WTC11 (cell line): ENCODE results near the gene PSMD6. TPM values are rescaled to one million over a fixed set of nuclear protein-coding genes. Genes with fewer than 3 reads are reported as not detected.

Experiments
- ATAC-seq: fragments of 200-7000 bp; cut with Tn5 transposase; 2 replicates; pipeline ENCODE4 v1.10.0; 2021; ENCODE audit warnings: mild to moderate bottlenecking, moderate library complexity
- CTCF ChIA-PET: fragments of 300-600 bp; sonication (Branson Sonifier 250); formaldehyde crosslinking; loops from one replicate; lab custom pipeline; 2021; ENCODE audit warnings: antibody characterized with exemption; lab: Charles Lee
- POLR2A ChIA-PET: fragments of 350-600 bp; sonication (Branson Sonifier 250); formaldehyde crosslinking; loops from one replicate; lab custom pipeline; 2021; ENCODE audit warnings: antibody characterized with exemption; lab: Charles Lee
- DNase-seq: peaks from one replicate; pipeline ENCODE4 v3.0.0; 2021; ENCODE audit warnings: low spot score
- H3K27ac Mint-ChIP-seq: 2 replicates; pipeline ENCODE4 v1.8.0; 2021; ENCODE audit warnings: mixed read lengths
- H3K27me3 Mint-ChIP-seq: 2 replicates; pipeline ENCODE4 v1.8.0; 2021; ENCODE audit warnings: low read depth, mild to moderate bottlenecking, moderate library complexity, mixed read lengths
- H3K36me3 Mint-ChIP-seq: 2 replicates; pipeline ENCODE4 v1.8.0; 2021; ENCODE audit warnings: mixed read lengths
- H3K4me1 Mint-ChIP-seq: 2 replicates; pipeline ENCODE4 v1.8.0; 2022; ENCODE audit warnings: mixed read lengths
- H3K4me3 Mint-ChIP-seq: 2 replicates; pipeline ENCODE4 v1.8.0; 2021; ENCODE audit warnings: mild to moderate bottlenecking, moderate library complexity, mixed read lengths
- H3K9me3 Mint-ChIP-seq: 2 replicates; pipeline ENCODE4 v1.8.0; 2021; ENCODE audit warnings: mixed read lengths
- CREM ChIP-seq: sonication (generic); formaldehyde crosslinking; IDR thresholded peaks from 2 replicates; pipeline ENCODE4 v1.8.1; 2022; ENCODE audit warnings: mild to moderate bottlenecking, missing genetic modification reagents, moderate library complexity
- FOXP4 ChIP-seq: sonication (generic); formaldehyde crosslinking; IDR thresholded peaks from 2 replicates; pipeline ENCODE4 v1.8.0; 2022; ENCODE audit warnings: mild to moderate bottlenecking, missing genetic modification reagents
- GABPB1 ChIP-seq: sonication (generic); formaldehyde crosslinking; IDR thresholded peaks from 2 replicates; pipeline ENCODE4 v1.8.1; 2023; ENCODE audit warnings: mild to moderate bottlenecking, missing genetic modification reagents
- GTF2I ChIP-seq: fragments of 250-450 bp; sonication (Bioruptor Pico); conservative IDR thresholded peaks from 2 replicates; pipeline ENCODE4 v1.4.0; 2021; ENCODE audit warnings: mild to moderate bottlenecking
- HMGXB4 ChIP-seq: sonication (generic); formaldehyde crosslinking; IDR thresholded peaks from 2 replicates; pipeline ENCODE4 v1.8.1; 2023; ENCODE audit warnings: mild to moderate bottlenecking, moderate library complexity, missing genetic modification reagents
- IRF1 ChIP-seq: sonication (generic); formaldehyde crosslinking; IDR thresholded peaks from 2 replicates; pipeline ENCODE4 v1.8.0; 2023; ENCODE audit warnings: missing genetic modification reagents
- IRF2 ChIP-seq: sonication (generic); formaldehyde crosslinking; IDR thresholded peaks from 2 replicates; pipeline ENCODE4 v1.8.0; 2022; ENCODE audit warnings: low read depth, missing genetic modification reagents, borderline replicate concordance
- JAZF1 ChIP-seq: fragments of 250-450 bp; sonication (Bioruptor Pico); IDR thresholded peaks from 2 replicates; pipeline ENCODE4 v1.9.0; 2021; ENCODE audit warnings: moderate library complexity, mild to moderate bottlenecking, inconsistent platforms
- NFYB ChIP-seq: sonication (generic); formaldehyde crosslinking; conservative IDR thresholded peaks from 2 replicates; pipeline ENCODE4 v1.8.0; 2022; ENCODE audit warnings: low read depth, missing genetic modification reagents
- RELA ChIP-seq: sonication (generic); formaldehyde crosslinking; IDR thresholded peaks from 2 replicates; pipeline ENCODE4 v1.8.1; 2022; ENCODE audit warnings: missing genetic modification reagents, mild to moderate bottlenecking, borderline replicate concordance
- SMAD4 ChIP-seq: sonication (generic); formaldehyde crosslinking; IDR thresholded peaks from 2 replicates; pipeline ENCODE4 v1.8.0; 2022; ENCODE audit warnings: mild to moderate bottlenecking, missing genetic modification reagents
- SOX15 ChIP-seq: fragments of 250-450 bp; sonication (Bioruptor Pico); IDR thresholded peaks from 2 replicates; pipeline ENCODE4 v1.9.0; 2021; ENCODE audit warnings: mild to moderate bottlenecking
- TEAD4 ChIP-seq: sonication (generic); formaldehyde crosslinking; IDR thresholded peaks from 2 replicates; pipeline ENCODE4 v1.8.0; 2022; ENCODE audit warnings: mild to moderate bottlenecking, missing genetic modification reagents
- USF2 ChIP-seq: sonication (generic); formaldehyde crosslinking; IDR thresholded peaks from 2 replicates; pipeline ENCODE4 v1.8.1; 2023; ENCODE audit warnings: mild to moderate bottlenecking, missing genetic modification reagents, moderate library complexity
- ZNF121 ChIP-seq: sonication (generic); formaldehyde crosslinking; IDR thresholded peaks from 2 replicates; pipeline ENCODE4 v1.8.0; 2023; ENCODE audit warnings: missing genetic modification reagents
- ZNF416 ChIP-seq: fragments of 250-450 bp; sonication (Bioruptor Pico); IDR thresholded peaks from 2 replicates; pipeline ENCODE4 v1.9.0; 2021; ENCODE audit warnings: mild to moderate bottlenecking, inconsistent platforms
- ZNF423 ChIP-seq: fragments of 250-450 bp; sonication (Bioruptor Pico); IDR thresholded peaks from 2 replicates; pipeline ENCODE4 v2.1.2; 2022; ENCODE audit warnings: mild to moderate bottlenecking, moderate library complexity
- ZNF512 ChIP-seq: sonication (generic); formaldehyde crosslinking; IDR thresholded peaks from 2 replicates; pipeline ENCODE4 v1.8.1; 2022; ENCODE audit warnings: missing genetic modification reagents, borderline replicate concordance
- ZNF671 ChIP-seq: fragments of 250-450 bp; sonication (Bioruptor Pico); IDR thresholded peaks from 2 replicates; pipeline ENCODE4 v1.8.0; 2021; ENCODE audit warnings: mild to moderate bottlenecking
- ZSCAN18 ChIP-seq: fragments of 250-450 bp; sonication (Bioruptor Pico); IDR thresholded peaks from 2 replicates; pipeline ENCODE4 v2.1.2; 2022; ENCODE audit warnings: mild to moderate bottlenecking, moderate library complexity
- total RNA-seq: library from RNA; stranded (reverse); gene quantifications from 3 replicates; pipeline ENCODE4 v1.2.3, GENCODE V29; 2021

PSMD6 gene
- total RNA-seq, 1 experiment from 2014 or later = 105 TPM

- TF ChIP-seq HMGXB4 (CRISPR knock-in tag) (no peak), CREM (CRISPR knock-in tag) (no peak), JAZF1 (CRISPR knock-in tag) (no peak), ZNF416 (CRISPR knock-in tag) (no peak), FOXP4 (no peak), ZNF423 (CRISPR knock-in tag) (no peak), SMAD4 (CRISPR knock-in tag) (no peak)
- TF ChIP-seq, all 79 proteins: peak for 0
These were observed 52.4 kb downstream of the PSMD6 start (continued) for GRCh38 chr3:63970631-63971475.

- ChIA-PET CTCF (no interaction called here), POLR2A (no interaction called here)
- Mint-ChIP-seq H3K27ac (no peak overlapping the region; the same call in 1 of the 2 replicates), H3K27me3 (no peaks in the 10 kb centered on the region), H3K4me3 (no peak overlapping the region), H3K36me3 (no peaks in the 10 kb centered on the region), H3K4me1 (peaks cover 84% of the 10 kb centered on the region), H3K9me3 (no peaks in the 10 kb centered on the region)
- ATAC-seq (no peak), DNase-seq (no peak)
- no peak for TF ChIP-seq RELA (CRISPR knock-in tag)
- no peak for TF ChIP-seq JAZF1 (CRISPR knock-in tag)
- no peak for TF ChIP-seq SOX15 (CRISPR knock-in tag)
- no peak for TF ChIP-seq NFYB (CRISPR knock-in tag)
- TF ChIP-seq USF2 (CRISPR knock-in tag) = no peak
- TF ChIP-seq TEAD4 (CRISPR knock-in tag) = no peak
- TF ChIP-seq ZSCAN18 (CRISPR knock-in tag) = no peak
- TF ChIP-seq HMGXB4 (CRISPR knock-in tag) = no peak
- no peak for TF ChIP-seq IRF1 (CRISPR knock-in tag)
- TF ChIP-seq IRF2 (CRISPR knock-in tag) = no peak
- TF ChIP-seq GTF2I (CRISPR knock-in tag) = no peak
- TF ChIP-seq ZNF512 (CRISPR knock-in tag) = no peak
- TF ChIP-seq ZNF671 = no peak
- no peak for TF ChIP-seq ZNF121 (CRISPR knock-in tag)
- no peak for TF ChIP-seq GABPB1 (CRISPR knock-in tag)
- no peak for TF ChIP-seq ZNF423 (CRISPR knock-in tag)
These were observed 53.4 kb downstream of the PSMD6 start for GRCh38 chr3:63969876-63970275.
